Testis (tissue), 2 donors: ENCODE measurements around the gene CFAP299.

Experiments used
- CTCF ChIP-seq, 3 experiments: fragments of 450-650 bp in 2 of 3; fragments of 200-600 bp in 1 of 3; sonication (generic) in 1 of 3; IDR thresholded peaks; one replicate each; pipeline ENCODE4 v1.5.1; 2016 to 2019; ENCODE audit warnings: antibody characterized with exemption in 3 of 3, mild to moderate bottlenecking in 2 of 3, moderate library complexity in 1 of 3
- POLR2A ChIP-seq: fragments of 450-650 bp; IDR thresholded peaks from one replicate; pipeline ENCODE4 v1.6.1; 2017; ENCODE audit warnings: antibody characterized with exemption, mild to moderate bottlenecking, moderate library complexity

GRCh38 chr4:80466618-80467017, 131.1 kb downstream of the CFAP299 start:
- no peak for TF ChIP-seq POLR2A
- TF ChIP-seq CTCF (IDR thresholded peaks at IDR 0.05), result no peak
